T-helper 17 cell (primary cell): ENCODE measurements around the gene ZDHHC16. TPM values are rescaled to one million over a fixed set of nuclear protein-coding genes. Genes with fewer than 3 reads are reported as not detected.
"Not testable (repeated sequence)": the region's sequence is repeated elsewhere in the genome, so short reads cannot be mapped to it uniquely, and the experiment has no call there.

Experiments used
- ATAC-seq: fragments of 150-1000 bp; cut with Tn5 transposase; 2 replicates; pipeline ENCODE4 v1.10.0; 2021; ENCODE audit warnings: mild to moderate bottlenecking, moderate library complexity
- DNase-seq, 3 donors: peaks; one replicate each; pipeline versions ENCODE4 v3.0.0 to v3.0.0-alpha.2; 2020 to 2021
- H3K9me3 ChIP-seq: one replicate; pipeline ENCODE4 v1.7.0; 2013; ENCODE audit warnings: low read length, mild to moderate bottlenecking; ENCODE audit not compliant: control insufficient read depth, poor library complexity, severe bottlenecking
- H3K27ac Mint-ChIP-seq: one replicate; pipeline ENCODE4 v1.8.0; 2022; ENCODE audit warnings: mild to moderate bottlenecking, moderate library complexity, mixed read lengths
- H3K27me3 Mint-ChIP-seq: one replicate; pipeline ENCODE4 v1.8.0; 2022; ENCODE audit warnings: mixed read lengths
- H3K36me3 Mint-ChIP-seq: one replicate; pipeline ENCODE4 v1.8.0; 2022; ENCODE audit warnings: low read depth, mixed read lengths
- H3K4me1 Mint-ChIP-seq: one replicate; pipeline ENCODE4 v1.8.0; 2022; ENCODE audit warnings: mild to moderate bottlenecking, mixed read lengths
- H3K4me3 Mint-ChIP-seq: one replicate; pipeline ENCODE4 v1.8.0; 2022; ENCODE audit warnings: mild to moderate bottlenecking, moderate library complexity, mixed read lengths
- total RNA-seq, 4 donors: library from RNA in 2 of 4; stranded (reverse) in 2 of 4; gene quantifications; one replicate each; pipeline ENCODE4 v1.2.3 and lab custom pipeline; 2022 to 2026

Gene ZDHHC16
- total RNA-seq (10 to 100 TPM; 14.9 to 15.3 TPM), total RNA-seq (lab: John Stamatoyannopoulos, UW) (14.0 to 37.0 reads per million in 2 donors)

DNA sequence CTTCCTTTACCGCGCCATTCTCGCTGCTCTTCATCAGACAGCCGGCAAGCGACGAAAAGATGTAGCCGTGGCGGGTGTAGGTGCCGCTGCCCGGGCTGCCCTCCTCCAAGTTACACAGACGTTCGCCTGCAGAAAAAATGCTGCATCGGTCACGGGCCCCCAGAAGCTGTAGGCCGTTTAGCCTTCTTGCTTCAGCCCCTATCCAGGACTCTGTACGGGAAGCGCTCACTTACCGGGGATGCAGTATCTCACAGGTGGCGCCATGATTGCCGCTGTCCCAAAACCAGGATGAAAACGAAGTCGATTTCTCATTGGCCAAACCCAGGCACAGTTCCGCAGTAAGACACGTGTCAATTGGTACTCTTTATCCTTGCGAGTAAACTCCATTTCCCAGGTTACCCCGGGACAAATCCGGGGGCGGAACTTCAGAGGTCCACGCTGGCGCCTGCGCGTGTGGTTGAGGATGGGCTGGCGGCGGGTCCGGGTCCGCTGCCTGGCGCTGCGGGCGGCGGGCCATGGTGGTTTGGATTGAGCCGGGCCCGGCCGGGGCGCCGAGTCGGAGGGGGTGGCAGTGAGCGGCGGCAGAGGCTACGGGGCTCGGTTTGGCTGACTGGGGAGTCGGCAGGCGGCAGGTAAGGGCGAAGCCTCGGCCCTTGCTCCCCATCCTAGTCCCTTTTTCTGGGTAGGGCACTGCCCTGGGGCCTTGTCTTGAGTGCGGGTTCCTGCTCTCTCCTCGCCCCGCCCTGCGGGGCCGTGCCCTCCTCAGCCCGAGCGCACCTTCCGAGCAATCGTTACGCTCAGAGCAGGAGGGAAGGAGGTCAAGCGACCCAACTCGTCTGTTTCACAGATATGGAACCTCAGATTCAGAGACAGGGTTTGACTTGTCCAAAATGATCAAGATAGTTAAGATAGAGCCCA is at the start of gene ZDHHC16, which contains the start of gene EXOSC1:
Gene ZDHHC16 (plus strand): TSS at position 454 of the 918 bp plus-strand sequence. CDS start 5,501 bp downstream, outside the sequence.
Gene EXOSC1 (minus strand): TSS at position 285 of the 918 bp plus-strand sequence. CDS start 21 bp downstream, at position 264.
- Mint-ChIP-seq H3K36me3 (peaks cover 3% of the 10 kb centered on the region), H3K27ac (peak within 1 kb of the TSS; percentile 91), H3K4me1 (peaks cover 38% of the 10 kb centered on the region), H3K4me3 (peak within 1 kb of the TSS; percentile 97), H3K27me3 (no peaks in the 10 kb centered on the region)
- peak; percentile 77 to 84 (median 79) for DNase-seq
- peak; percentile 97 for ATAC-seq
- H3K9me3 ChIP-seq: no peaks in the 10 kb centered on the region

DNA sequence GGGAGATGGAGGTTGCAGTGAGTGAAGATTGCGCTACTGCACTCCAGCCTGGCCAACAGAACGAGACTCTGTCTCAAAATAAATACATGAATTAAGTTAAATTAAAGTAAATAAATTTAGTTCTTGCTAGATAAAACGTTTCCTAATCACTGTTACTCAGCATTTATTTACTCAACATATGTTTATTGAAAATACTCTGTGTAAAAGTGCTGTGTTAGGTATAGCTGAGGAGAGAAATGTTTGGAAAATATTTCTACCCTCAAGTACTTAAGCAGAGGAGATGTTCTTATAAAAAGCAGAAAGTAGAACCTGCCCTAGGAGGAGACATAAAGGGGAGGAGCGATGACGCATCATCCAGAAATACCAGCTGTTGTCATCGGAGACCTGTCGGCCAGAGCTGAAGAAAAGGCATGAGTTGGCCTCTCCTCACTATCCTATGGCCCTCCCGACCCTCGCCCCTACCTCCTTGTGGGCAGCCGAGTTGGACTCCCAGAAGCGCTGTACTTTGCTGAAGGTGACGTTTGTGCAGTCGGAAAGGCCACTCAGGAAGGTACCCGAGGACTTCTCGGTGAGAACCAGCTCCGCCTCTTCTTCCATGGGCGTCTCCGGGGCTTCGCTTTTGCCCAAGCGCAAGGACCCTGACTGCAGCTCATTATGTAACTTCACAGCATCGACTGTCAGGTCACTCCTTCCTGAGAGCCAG is 46.0 kb upstream of the ZDHHC16 start:
- ATAC-seq: no peak
- Mint-ChIP-seq H3K27ac (peak overlapping the region; percentile 97), H3K4me1 (peaks cover 8% of the 10 kb centered on the region), H3K27me3 (no peaks in the 10 kb centered on the region), H3K4me3 (peak overlapping the region; percentile 92), H3K36me3 (no peaks in the 10 kb centered on the region)
- no peak for DNase-seq
- no peaks in the 10 kb centered on the region for H3K9me3 ChIP-seq

DNA sequence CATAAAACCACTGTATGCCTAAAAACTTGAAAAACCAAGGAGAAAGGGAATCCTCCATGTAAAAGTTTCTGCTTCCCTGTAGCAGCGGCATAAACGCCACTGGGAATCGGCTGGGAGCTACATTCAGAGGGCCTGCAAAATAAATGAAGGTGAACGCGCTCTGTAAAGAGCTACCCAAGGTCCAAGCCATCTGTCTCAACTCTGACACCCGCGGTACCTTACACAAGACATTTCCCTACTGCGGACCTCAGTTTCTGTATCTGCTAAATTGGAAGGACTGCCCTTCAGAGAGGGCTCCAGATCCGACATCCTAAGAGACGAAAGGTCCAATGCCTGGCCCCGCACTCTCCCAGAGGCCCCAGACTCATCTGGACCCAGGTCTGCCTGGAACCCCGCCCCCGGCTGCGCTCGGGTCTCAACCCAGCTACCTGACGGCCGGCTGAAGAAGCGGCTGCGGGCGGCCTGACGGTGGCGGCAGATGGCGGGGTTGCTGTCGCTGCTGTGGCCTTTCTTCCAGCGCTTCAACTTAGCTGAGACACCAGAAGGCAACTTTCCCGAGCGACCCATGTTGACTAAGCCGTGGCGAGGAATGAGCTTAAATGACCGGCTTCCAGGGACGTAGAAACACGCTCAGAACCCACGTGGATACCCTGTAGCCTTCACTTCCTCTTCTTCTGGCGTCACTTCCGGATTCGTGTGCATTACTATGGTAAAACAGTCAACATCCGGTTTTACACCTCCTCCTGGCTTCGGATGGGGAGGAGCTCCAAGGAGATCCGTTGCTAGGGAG is 45.1 kb upstream of the ZDHHC16 start, which contains the start of gene RRP12:
Gene RRP12 (minus strand): TSS at position 676 of the 790 bp plus-strand sequence. CDS start 109 bp downstream, at position 567.
- DNase-seq: peak; percentile 56 to 70 (median 69)
- no peaks in the 10 kb centered on the region for H3K36me3 Mint-ChIP-seq
- no peaks in the 10 kb centered on the region for H3K27me3 Mint-ChIP-seq
- ATAC-seq: peak; percentile 95
- peak within 1 kb of the TSS; percentile 97 for H3K27ac Mint-ChIP-seq
- no peaks in the 10 kb centered on the region for H3K9me3 ChIP-seq
- H3K4me3 Mint-ChIP-seq: peak within 1 kb of the TSS; percentile 92
- H3K4me1 Mint-ChIP-seq: peaks cover 8% of the 10 kb centered on the region

DNA sequence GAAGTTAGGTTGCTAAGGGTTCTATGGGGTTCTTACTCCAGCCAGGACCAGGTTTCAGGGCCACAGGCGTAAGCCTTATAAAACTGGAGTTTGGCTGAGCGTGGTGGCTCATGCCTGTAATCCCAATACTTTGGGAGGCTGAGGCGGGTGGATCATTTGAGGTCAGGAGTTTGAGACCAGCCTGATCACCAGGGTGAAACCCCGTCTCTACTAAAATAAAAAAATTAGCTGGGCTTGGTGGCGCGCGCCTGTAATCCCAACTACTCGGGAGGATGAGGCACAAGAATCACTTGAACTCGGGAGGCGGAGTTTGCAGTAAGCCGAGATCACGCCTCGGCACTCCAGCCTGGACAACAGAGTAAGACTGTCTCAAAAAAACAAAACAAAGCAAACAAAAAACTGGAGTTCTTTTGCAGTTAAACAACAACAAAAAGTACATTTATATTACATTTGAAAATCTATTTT is 44.5 kb upstream of the ZDHHC16 start:
- no peak for DNase-seq
- Mint-ChIP-seq H3K4me3 (peak overlapping the region; percentile 92), H3K4me1 (peaks cover 8% of the 10 kb centered on the region), H3K27ac (peak overlapping the region; percentile 97), H3K36me3 (no peaks in the 10 kb centered on the region), H3K27me3 (no peaks in the 10 kb centered on the region)
- no peaks in the 10 kb centered on the region for H3K9me3 ChIP-seq
- ATAC-seq: no peak

DNA sequence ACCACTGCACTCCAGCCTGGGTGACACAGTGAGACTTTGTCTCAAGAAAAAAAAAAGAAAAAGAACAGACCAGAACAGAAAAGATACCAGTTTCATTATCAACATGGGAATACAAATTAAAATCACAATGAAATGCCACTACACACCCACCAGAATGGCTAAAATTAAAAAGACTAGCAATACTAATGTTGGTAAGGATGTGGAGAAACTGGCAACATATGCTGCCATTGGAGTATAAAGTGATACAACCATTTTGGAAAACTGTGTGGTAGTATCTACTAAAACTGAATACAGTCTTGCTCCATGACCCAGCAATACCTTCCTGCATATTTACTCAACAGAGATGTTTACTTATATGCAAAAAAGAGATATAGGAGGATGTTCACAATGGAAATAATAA is 41.9 kb upstream of the ZDHHC16 start:
- ATAC-seq: no peak
- H3K27ac Mint-ChIP-seq: no peak overlapping the region

DNA sequence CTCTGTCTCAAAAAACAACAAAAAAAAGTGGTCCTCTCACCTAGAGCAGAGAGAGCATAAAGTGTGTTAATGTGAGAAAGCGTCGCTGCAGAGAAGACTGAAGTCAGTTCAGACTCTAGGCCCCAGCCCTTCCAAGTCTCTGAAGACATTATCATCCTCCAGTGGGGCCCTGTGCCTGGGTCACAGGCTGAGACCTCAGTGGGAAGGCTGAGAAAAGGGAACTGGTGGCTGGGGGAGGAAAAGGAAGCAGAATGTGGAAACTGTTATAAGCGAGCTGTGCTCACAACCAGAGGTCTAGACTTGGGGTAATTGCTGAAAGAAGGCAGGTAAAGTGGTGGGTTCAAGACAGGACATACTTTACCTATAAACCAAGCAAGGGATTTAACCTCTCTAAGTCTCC is 39.9 kb upstream of the ZDHHC16 start:
- no peak overlapping the region for H3K27ac Mint-ChIP-seq
- no peaks in the 10 kb centered on the region for H3K27me3 Mint-ChIP-seq
- peaks cover 12% of the 10 kb centered on the region for H3K4me1 Mint-ChIP-seq
- no peaks in the 10 kb centered on the region for H3K9me3 ChIP-seq
- H3K36me3 Mint-ChIP-seq: no peaks in the 10 kb centered on the region
- no peak for ATAC-seq
- no peak overlapping the region for H3K4me3 Mint-ChIP-seq
- no peak for DNase-seq

More for the DNA sequence above, 41.9 kb upstream of the ZDHHC16 start:
- no peaks in the 10 kb centered on the region for H3K9me3 ChIP-seq
- no peak for DNase-seq
- no peaks in the 10 kb centered on the region for H3K27me3 Mint-ChIP-seq
- no peaks in the 10 kb centered on the region for H3K36me3 Mint-ChIP-seq
- peaks cover 14% of the 10 kb centered on the region for H3K4me1 Mint-ChIP-seq
- no peak overlapping the region for H3K4me3 Mint-ChIP-seq

DNA sequence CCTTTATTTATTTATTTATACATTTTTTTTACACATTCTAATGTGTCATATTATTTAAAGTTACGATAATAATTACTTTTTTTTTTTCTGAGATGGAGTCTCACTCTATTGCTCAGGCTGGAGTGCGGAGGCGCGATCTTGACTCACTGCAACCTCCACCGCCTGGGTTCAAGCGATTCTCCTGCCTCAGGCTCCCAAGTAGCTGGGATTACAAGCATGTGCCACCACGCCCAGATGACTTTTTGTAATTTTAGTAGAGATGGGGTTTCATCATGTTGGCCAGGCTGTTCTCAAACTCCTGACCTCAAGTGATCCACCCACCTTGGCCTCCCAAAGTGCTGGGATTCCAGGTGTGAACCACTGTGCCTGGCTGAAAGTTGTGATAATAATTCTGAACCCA is 39.5 kb upstream of the ZDHHC16 start:
- not testable (repeated sequence) for H3K36me3 Mint-ChIP-seq, H3K4me1 Mint-ChIP-seq, H3K9me3 ChIP-seq, H3K27ac Mint-ChIP-seq, H3K27me3 Mint-ChIP-seq, DNase-seq, ATAC-seq, H3K4me3 Mint-ChIP-seq

DNA sequence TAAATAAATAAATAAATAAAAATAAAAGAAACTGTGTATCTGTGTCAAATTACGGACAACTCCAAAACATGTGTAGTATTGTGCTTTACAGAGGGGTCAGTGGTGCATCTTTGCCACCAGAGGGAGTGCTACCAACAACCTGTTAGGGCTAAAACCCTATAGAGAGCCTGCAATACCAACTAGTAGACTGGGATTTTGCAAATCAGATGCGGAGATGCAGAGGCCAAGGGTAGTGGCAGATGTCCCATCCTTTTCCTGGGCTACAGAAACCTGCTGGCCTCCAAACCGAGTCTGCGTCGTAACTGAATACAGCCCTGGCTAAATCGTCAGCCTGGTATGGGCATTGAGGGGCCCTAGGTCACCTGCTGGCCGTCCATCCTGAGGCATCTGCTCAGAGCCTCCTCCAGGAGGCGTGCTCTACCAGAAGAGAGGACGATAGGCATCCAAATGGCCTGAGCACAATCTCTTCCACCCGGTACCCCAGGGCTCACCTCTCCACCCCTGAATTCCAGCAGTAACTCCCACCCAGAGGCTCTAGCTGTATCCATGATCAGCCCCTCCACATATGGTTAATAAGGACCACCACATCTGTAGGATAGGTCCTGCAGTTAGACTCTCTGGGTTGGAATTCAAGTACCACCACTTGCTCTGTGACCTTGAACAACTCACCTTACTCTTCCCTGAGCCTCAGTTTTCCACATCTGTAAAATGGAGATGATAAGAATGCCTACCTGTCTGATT is 38.6 kb upstream of the ZDHHC16 start:
- Mint-ChIP-seq H3K4me1 (peaks cover 6% of the 10 kb centered on the region), H3K27ac (peak overlapping the region; percentile 14), H3K27me3 (no peaks in the 10 kb centered on the region), H3K4me3 (peak overlapping the region; percentile 36), H3K36me3 (no peaks in the 10 kb centered on the region)
- H3K9me3 ChIP-seq: no peaks in the 10 kb centered on the region
- peak; percentile 98 for ATAC-seq
- peak; percentile 33 to 46 (median 35) for DNase-seq

DNA sequence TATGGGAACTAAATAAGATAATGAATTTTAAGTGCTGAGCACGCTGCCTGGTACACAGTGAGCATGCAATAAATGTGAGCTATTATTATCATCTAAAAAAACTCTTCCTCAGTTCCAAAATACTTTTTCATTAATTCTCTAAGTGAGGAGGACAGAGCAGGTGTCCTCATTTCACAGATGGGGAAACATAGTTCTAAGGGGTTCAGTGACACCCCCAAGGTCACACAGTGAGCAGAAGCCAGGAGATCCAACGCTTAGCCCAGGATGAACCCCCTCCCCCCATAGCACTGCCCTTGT is 38.1 kb upstream of the ZDHHC16 start:
- H3K27ac Mint-ChIP-seq: peak overlapping the region; percentile 14
- no peak for ATAC-seq

DNA sequence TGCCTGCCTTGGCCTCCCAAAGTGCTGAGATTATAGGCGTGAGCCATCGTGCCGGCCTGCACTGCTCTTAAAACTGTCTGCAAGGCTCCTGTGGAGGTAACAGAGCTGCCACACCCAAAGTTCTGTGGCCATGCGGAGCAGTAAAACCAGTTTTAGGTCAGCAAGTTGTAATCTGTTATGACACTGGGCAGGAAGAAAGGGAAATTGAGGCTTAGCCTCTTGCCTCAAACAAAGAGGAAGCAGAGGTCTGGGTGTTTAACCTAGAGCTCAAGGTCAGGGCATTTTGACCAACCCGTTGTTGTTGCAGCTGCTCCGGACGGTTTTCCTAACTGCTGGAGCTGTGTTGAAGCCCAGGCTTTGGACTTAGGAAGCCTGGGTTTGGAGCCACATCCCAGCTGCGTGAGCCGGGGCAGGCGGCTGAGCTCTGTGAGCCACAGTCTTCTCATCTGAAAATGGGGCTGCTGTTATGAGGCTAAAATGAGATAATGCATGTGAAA is 37.4 kb upstream of the ZDHHC16 start:
- no peak for ATAC-seq
- Mint-ChIP-seq H3K4me1 (peaks cover 12% of the 10 kb centered on the region), H3K36me3 (no peaks in the 10 kb centered on the region), H3K27ac (no peak overlapping the region), H3K4me3 (no peak overlapping the region), H3K27me3 (no peaks in the 10 kb centered on the region)
- H3K9me3 ChIP-seq: no peaks in the 10 kb centered on the region
- DNase-seq: no peak

More for the DNA sequence above, 38.1 kb upstream of the ZDHHC16 start:
- H3K4me3 Mint-ChIP-seq: no peak overlapping the region
- DNase-seq: no peak
- peaks cover 8% of the 10 kb centered on the region for H3K4me1 Mint-ChIP-seq
- H3K36me3 Mint-ChIP-seq: no peaks in the 10 kb centered on the region
- H3K9me3 ChIP-seq: no peaks in the 10 kb centered on the region
- no peaks in the 10 kb centered on the region for H3K27me3 Mint-ChIP-seq

DNA sequence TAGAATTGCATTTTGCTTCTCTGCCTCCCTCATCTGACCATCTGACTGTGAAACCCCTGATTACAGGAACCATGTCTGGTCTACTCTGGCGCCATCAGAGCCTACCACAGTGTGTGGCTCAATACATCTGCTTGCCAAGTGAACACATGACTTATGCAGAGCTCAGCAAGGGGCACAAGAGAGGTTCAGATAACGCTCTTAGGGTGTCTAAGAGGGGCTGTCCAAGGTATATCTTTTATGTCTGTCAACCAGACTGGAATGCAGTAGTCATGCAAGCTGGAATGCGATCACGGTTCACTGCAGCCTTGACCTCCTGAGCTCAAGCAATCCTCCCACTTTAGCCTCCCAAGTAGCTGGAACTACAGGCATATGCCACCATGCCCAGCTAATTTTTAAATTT is 34.6 kb upstream of the ZDHHC16 start:
- Mint-ChIP-seq H3K27ac (no peak overlapping the region), H3K36me3 (no peaks in the 10 kb centered on the region), H3K27me3 (no peaks in the 10 kb centered on the region), H3K4me1 (peaks cover 22% of the 10 kb centered on the region), H3K4me3 (no peak overlapping the region)
- ATAC-seq (no peak), DNase-seq (no peak)
- H3K9me3 ChIP-seq: no peaks in the 10 kb centered on the region

DNA sequence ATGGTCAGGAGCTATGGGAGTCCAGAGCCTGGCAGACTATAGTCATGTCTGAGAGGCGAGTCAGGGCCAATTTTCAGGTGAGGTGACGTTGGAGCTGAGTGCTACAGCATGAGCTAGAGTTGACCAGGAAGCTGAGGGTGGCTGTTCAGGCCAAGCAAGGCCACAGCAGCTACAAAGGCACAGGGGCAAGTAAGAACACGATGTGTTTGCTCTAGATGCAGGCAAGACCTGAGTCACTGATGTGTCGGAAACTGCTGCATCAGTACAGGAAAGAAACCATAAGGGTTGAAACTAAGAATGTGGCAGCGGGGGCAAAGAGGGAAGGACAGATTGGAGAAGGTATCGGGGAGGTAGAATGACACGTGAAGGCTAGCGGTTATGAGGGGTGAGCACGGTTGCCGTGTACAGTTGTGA is 33.1 kb upstream of the ZDHHC16 start:
- no peak for ATAC-seq
- no peaks in the 10 kb centered on the region for H3K9me3 ChIP-seq
- no peak for DNase-seq
- peaks cover 24% of the 10 kb centered on the region for H3K4me1 Mint-ChIP-seq
- H3K27ac Mint-ChIP-seq: peak overlapping the region; percentile 93
- H3K4me3 Mint-ChIP-seq: peak overlapping the region; percentile 67
- H3K36me3 Mint-ChIP-seq: no peaks in the 10 kb centered on the region
- no peaks in the 10 kb centered on the region for H3K27me3 Mint-ChIP-seq
